DOHH2 (cell line): ENCODE data around the gene NPL.

Experiments used
- H3F3A ChIP-seq: fragments of 200-600 bp; sonication (generic), shearing (Covaris generic); 2 replicates; pipeline ENCODE4 v1.6.0; 2016; ENCODE audit warnings: antibody characterized with exemption, mild to moderate bottlenecking; ENCODE audit not compliant: control insufficient read depth, insufficient read depth
- H3K27ac ChIP-seq: fragments of 200-600 bp; sonication (generic); 2 replicates; pipeline ENCODE4 v1.5.1; 2014; ENCODE audit warnings: low read depth, mild to moderate bottlenecking, low read length, moderate library complexity
- H3K27me3 ChIP-seq: fragments of 200-600 bp; sonication (generic); 2 replicates; pipeline ENCODE4 v1.6.1; 2014; ENCODE audit warnings: mild to moderate bottlenecking, low read length, mixed read lengths; ENCODE audit not compliant: control insufficient read depth
- H3K36me3 ChIP-seq: fragments of 200-600 bp; sonication (generic); 2 replicates; pipeline ENCODE4 v1.6.1; 2014; ENCODE audit warnings: mild to moderate bottlenecking, low read length, moderate library complexity, mixed read lengths; ENCODE audit not compliant: control insufficient read depth
- H3K4me1 ChIP-seq: fragments of 200-600 bp; sonication (generic); 2 replicates; pipeline ENCODE4 v1.6.1; 2014; ENCODE audit warnings: mild to moderate bottlenecking, low read length, mixed read lengths; ENCODE audit not compliant: control insufficient read depth
- H3K4me2 ChIP-seq: fragments of 200-600 bp; sonication (generic); 2 replicates; pipeline ENCODE4 v1.6.0; 2014; ENCODE audit warnings: mild to moderate bottlenecking, low read length, moderate library complexity
- H3K4me3 ChIP-seq: fragments of 200-600 bp; sonication (generic); 2 replicates; pipeline ENCODE4 v1.5.1; 2014; ENCODE audit warnings: mild to moderate bottlenecking, low read length, mixed read lengths
- H3K79me2 ChIP-seq: fragments of 200-600 bp; sonication (generic); 2 replicates; pipeline ENCODE4 v1.6.1; 2014; ENCODE audit warnings: mild to moderate bottlenecking, low read length, mixed read lengths; ENCODE audit not compliant: control insufficient read depth
- H3K9me2 ChIP-seq: fragments of 200-600 bp; sonication (generic); replicated peaks from 2 replicates; pipeline ENCODE4 v1.6.1; 2014; ENCODE audit warnings: mild to moderate bottlenecking, low read length, mixed read lengths; ENCODE audit not compliant: control insufficient read depth
- H3K9me3 ChIP-seq: fragments of 200-600 bp; sonication (generic); 2 replicates; pipeline ENCODE4 v1.6.1; 2014; ENCODE audit warnings: antibody characterized with exemption, low read length, mixed read lengths; ENCODE audit not compliant: control insufficient read depth, insufficient read depth
- H4K20me1 ChIP-seq: fragments of 200-600 bp; sonication (generic); 2 replicates; pipeline ENCODE4 v1.6.0; 2014; ENCODE audit warnings: low read depth, mild to moderate bottlenecking, antibody characterized with exemption, low read length, moderate library complexity; ENCODE audit not compliant: control insufficient read depth, insufficient read depth
- EZH2phosphoT487 ChIP-seq: fragments of 200-600 bp; sonication (generic); IDR thresholded peaks from 2 replicates; pipeline ENCODE4 v1.6.1; 2017; ENCODE audit warnings: borderline replicate concordance, mild to moderate bottlenecking, antibody characterized with exemption, low read length, moderate library complexity, mixed read lengths
- TF ChIP-seq, protein P1 (sequence below): fragments of 200-600 bp; sonication (generic); IDR thresholded peaks from one replicate; pipeline ENCODE4 v1.5.1; 2014; ENCODE audit warnings: antibody characterized with exemption, mild to moderate bottlenecking, low read depth, low read length; ENCODE audit not compliant: poor library complexity, severe bottlenecking

The NPL gene

DNA sequence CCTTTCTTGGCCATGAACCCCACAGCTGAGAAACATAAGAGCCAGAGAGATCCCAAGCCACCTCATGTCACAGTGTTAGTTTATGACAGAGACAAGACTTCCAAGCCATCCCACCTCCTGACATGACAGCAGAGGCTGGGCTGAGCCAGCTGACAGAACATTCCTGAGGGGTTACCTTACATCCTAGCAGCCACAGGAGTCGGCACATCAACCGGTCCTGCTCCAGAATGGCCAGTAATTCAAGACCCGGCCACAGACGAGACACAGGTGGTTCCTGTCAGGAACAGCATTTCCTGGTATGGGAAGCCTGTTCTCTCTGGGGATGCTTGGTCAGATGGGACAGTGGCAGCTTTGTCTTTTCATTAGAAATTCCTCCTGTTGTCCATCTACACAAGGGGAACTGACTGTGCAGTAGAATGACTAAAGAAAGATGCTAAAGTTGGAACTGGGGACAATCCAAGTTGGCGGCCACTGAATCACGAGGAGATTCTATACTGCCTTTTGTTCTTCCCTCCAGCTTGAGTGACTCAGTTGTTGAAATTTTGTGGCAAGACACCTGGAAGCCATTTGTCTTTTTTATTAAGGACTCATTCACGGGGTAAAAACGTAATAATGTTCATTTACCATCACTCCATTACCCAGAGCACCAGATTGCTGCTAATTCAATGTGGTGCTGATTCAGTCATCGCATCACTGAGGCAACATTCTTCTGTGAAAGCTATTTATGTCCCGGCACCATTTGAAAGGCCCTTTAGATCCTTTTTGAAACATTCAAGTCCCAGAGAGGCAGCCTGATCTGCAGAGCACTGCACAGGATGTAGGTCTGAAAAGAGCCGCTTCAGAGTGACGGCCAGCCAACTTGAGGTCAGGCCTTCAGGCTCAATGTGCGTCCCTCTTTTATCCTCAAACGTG, 37.2 kb upstream of the NPL start:
- 0 out of 2 replicates have a peak, but pooled peaks cover 6% of the 10 kb centered on the region for H3K9me3 ChIP-seq
- no peaks in the 10 kb centered on the region for H3K27me3 ChIP-seq
- no peak overlapping the region for H3K27ac ChIP-seq
- H3K4me3 ChIP-seq = no peak overlapping the region
- no peaks in the 10 kb centered on the region for H4K20me1 ChIP-seq
- H3K79me2 ChIP-seq = no peaks in the 10 kb centered on the region
- no peaks in the 10 kb centered on the region for H3K9me2 ChIP-seq
- H3F3A ChIP-seq = no peaks in the 10 kb centered on the region
- H3K36me3 ChIP-seq = no peaks in the 10 kb centered on the region
- TF ChIP-seq, protein P1, sequence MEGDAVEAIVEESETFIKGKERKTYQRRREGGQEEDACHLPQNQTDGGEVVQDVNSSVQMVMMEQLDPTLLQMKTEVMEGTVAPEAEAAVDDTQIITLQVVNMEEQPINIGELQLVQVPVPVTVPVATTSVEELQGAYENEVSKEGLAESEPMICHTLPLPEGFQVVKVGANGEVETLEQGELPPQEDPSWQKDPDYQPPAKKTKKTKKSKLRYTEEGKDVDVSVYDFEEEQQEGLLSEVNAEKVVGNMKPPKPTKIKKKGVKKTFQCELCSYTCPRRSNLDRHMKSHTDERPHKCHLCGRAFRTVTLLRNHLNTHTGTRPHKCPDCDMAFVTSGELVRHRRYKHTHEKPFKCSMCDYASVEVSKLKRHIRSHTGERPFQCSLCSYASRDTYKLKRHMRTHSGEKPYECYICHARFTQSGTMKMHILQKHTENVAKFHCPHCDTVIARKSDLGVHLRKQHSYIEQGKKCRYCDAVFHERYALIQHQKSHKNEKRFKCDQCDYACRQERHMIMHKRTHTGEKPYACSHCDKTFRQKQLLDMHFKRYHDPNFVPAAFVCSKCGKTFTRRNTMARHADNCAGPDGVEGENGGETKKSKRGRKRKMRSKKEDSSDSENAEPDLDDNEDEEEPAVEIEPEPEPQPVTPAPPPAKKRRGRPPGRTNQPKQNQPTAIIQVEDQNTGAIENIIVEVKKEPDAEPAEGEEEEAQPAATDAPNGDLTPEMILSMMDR = no peak
- TF ChIP-seq EZH2phosphoT487 = no peak
- H3K4me1 ChIP-seq = no peaks in the 10 kb centered on the region
- H3K4me2 ChIP-seq = no peak overlapping the region

DNA sequence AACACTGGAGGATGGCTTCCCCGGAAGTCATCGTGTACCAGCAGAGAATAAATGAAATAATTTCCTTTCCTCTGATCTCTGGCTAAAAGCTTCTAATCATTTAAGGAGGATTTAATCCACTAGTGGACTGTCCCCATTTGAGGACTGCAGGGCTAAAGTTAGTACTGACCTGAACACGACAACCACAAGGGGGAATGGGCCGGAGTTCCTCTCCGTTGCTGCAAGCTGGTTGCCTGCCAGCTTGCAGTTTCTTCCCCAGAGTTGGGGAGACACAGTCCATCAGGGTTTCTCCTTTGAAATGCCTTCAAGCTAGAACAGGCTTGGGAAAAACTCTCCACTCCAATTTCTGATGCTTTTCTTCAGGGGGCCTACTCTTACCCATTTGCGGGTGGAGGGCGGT, 35.5 kb upstream of the NPL start:
- H3K9me2 ChIP-seq = no peaks in the 10 kb centered on the region
- no peak overlapping the region for H3K4me2 ChIP-seq
- H3K9me3 ChIP-seq = 0 out of 2 replicates have a peak, but pooled peaks cover 4% of the 10 kb centered on the region
- H4K20me1 ChIP-seq = no peaks in the 10 kb centered on the region
- no peak overlapping the region for H3K27ac ChIP-seq
- TF ChIP-seq EZH2phosphoT487 = no peak
- TF ChIP-seq, protein P1 = no peak
- H3K36me3 ChIP-seq = no peaks in the 10 kb centered on the region
- H3K4me3 ChIP-seq = no peak overlapping the region
- no peaks in the 10 kb centered on the region for H3K4me1 ChIP-seq
- no peaks in the 10 kb centered on the region for H3F3A ChIP-seq
- H3K27me3 ChIP-seq = no peaks in the 10 kb centered on the region
- no peaks in the 10 kb centered on the region for H3K79me2 ChIP-seq

DNA sequence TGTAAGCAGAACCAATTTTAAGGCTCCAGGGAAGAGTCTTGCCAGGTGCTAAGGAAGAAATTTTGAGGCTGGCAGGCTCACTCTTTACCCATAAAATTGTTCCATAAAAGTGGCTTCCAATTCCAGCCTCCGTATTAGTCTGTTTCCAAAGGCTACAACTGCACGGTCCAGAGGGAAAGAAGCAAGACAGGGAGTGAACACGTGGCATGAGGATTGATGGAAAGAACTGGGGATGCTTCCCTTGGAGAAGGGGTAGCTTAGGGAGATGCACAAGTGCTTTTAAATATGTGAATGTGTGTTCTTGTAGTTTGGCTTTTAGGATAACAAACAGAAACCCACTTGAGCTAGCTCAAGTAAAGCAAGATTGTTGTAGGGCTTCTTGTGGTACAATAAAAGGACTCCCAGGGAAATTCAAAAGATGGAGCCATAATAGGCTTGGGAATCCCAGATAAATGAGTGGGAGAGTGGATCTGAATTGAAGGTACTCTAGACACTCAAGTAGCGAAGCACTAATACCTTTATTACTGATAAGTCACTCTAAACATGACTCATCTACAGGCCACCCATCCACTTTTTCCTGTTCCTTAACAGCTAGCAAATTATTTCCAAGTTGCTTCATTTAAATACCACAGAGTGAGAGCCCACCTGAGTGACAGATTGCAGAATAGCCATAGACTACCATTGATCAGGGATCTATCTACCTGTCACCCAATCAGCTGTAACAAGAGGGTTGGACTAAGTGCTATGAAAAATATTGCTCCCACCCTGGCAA, 34.8 kb upstream of the NPL start:
- Histone ChIP-seq H3F3A (no peaks in the 10 kb centered on the region), H3K79me2 (no peaks in the 10 kb centered on the region), H4K20me1 (no peaks in the 10 kb centered on the region), H3K9me2 (no peaks in the 10 kb centered on the region), H3K27me3 (no peaks in the 10 kb centered on the region), H3K4me1 (no peaks in the 10 kb centered on the region), H3K27ac (no peak overlapping the region), H3K9me3 (no peaks in the 10 kb centered on the region), H3K4me3 (no peak overlapping the region), H3K36me3 (no peaks in the 10 kb centered on the region), H3K4me2 (no peak overlapping the region)
- TF ChIP-seq EZH2phosphoT487 = no peak

DNA sequence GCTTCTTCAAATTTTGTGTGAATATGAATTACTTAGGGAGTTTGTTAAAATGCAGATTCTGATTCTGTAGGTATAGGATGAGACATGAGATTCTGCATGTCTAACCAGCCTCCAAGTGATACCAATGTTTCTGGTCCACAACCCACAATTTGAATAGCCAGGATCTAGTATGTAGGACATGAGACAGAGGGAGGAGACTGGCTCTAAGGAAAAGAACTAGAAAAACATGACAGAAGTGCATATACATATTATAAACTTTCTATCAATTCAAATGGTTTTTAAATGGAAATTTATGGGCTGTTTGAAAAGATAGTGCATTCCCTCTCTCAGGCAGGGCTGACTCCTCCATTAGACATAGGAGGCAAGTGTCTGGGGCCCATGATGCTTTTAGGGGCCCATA, 33.9 kb upstream of the NPL start:
- no peaks in the 10 kb centered on the region for H3K79me2 ChIP-seq
- H3K4me1 ChIP-seq = no peaks in the 10 kb centered on the region
- TF ChIP-seq, protein P1 = no peak
- TF ChIP-seq EZH2phosphoT487 = no peak
- H3K9me2 ChIP-seq = no peaks in the 10 kb centered on the region
- H3F3A ChIP-seq = no peaks in the 10 kb centered on the region
- no peak overlapping the region for H3K4me2 ChIP-seq
- H3K9me3 ChIP-seq = no peaks in the 10 kb centered on the region
- H4K20me1 ChIP-seq = no peaks in the 10 kb centered on the region
- H3K4me3 ChIP-seq = no peak overlapping the region
- no peak overlapping the region for H3K27ac ChIP-seq
- no peaks in the 10 kb centered on the region for H3K27me3 ChIP-seq
- H3K36me3 ChIP-seq = no peaks in the 10 kb centered on the region
